ENCODE results near the gene ZC3H15.
"Not testable (repeated sequence)": the region's sequence is repeated elsewhere in the genome, so short reads cannot be mapped to it uniquely, and the experiment has no call there.

Gene ZC3H15

DNA sequence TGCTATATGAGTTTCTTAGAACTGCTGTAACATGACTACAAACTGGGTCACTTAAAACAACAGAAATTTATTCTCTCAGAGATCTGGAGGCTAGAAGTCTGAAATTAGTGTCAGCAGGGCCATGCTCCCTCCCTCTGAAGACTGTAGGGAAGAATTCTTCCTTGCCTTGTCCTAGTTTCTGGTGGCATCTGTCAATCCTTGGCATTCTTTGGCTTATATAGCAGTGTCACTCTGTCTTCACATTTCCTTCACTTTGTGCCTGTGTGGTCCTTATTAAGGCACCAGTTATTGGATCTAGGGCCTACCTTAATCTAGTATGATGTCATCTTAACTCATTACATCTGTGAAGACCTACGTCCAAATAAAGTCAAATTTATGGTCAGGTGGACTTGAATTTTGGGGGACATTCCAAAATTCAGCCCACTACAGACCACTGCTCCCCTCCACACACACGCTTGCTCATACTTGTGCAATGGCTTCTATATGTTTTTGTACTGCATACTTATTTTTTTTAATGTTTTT, 7.6 kb downstream of the ZC3H15 start:
- DNase-seq: no peak

DNA sequence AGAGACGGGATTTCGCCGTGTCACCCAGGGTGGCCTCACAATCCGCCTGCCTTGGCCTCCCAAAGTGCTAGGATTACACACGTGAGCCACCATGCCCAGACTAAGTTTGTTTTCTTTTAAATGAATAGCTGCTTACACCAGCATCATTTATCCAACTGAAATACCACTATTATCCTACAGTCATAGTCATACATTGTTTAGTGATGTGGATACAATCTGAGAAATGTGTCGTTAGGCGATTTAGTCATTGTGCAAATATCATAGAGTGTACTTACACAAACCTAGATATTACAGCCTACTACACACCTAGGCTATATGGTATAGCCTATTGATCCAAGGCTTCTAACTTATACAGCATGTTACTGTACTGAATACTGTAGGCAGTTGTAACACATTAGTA, 10.3 kb downstream of the ZC3H15 start:
- no peak for DNase-seq

GRCh38 chr2:186497928-186498327, 11.9 kb downstream of the ZC3H15 start:
- DNase-seq: no peak

DNA sequence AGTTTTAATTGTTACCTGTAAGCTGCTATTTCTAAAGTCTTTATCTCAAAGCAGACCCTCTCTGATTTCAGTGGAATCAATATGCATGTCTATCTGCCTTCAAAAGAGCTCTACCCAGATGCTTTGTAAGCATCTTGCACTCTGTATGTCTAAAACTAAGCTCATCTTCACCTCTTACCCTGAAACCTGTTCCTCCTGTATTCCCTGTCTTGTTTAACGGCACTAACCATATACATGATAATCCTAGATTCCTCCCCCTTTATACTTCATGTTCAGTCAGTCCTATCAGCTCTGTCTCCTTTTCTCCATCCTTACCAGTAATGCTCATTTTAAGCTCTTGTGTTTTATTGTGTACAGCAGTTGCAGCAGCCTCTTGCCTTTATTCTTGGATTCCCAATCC, 12.8 kb downstream of the ZC3H15 start:
- no peak for DNase-seq

- no peak for DNase-seq
Observed at GRCh38 chr2:186503827-186504606, 18.0 kb downstream of the ZC3H15 start.

DNA sequence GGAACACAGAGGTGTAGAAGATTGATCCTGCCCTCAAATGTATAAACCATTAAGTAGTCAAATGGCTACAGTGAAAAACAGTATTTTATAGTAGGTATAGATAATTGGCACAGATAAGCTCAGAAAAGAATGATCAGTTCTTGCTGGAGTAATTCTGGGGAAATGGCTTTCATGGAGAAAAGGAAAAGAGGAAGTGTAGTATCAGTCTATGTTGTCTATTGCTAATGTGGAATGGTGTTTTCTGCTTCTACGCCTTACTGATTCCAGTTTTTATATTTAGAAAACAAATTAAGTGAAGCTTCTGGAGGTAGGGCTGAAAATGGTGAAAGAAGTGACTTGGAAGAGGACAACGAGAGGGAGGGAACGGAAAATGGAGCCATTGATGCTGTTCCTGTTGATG, 22.2 kb downstream of the ZC3H15 start:
- no peak for DNase-seq

- no peak for DNase-seq
Observed at GRCh38 chr2:186515376-186515775, 29.3 kb downstream of the ZC3H15 start.

DNA sequence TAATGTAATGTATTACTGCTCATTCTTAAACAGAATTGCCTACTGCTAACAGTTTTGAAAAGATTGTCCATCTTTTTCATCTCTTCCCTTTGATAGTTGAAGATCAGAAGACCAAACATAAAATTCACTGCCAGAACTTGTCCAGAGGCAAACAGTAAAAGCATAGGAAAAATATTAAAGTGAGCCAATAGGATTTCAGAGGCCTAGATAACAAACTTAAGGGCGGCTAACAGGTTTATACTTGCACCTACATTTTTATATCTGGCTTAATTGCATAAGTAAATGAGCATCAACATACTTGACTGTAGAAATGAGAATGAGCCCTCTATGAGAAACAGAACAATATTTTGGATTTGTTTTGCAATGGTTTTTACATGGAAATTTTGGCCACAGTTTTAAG, 30.3 kb downstream of the ZC3H15 start:
- DNase-seq: no peak

- DNase-seq: no peak
Observed at GRCh38 chr2:186517090-186517489, 31.0 kb downstream of the ZC3H15 start.

GRCh38 chr2:186518291-186518690, 32.2 kb downstream of the ZC3H15 start:
- no peak for DNase-seq

DNA sequence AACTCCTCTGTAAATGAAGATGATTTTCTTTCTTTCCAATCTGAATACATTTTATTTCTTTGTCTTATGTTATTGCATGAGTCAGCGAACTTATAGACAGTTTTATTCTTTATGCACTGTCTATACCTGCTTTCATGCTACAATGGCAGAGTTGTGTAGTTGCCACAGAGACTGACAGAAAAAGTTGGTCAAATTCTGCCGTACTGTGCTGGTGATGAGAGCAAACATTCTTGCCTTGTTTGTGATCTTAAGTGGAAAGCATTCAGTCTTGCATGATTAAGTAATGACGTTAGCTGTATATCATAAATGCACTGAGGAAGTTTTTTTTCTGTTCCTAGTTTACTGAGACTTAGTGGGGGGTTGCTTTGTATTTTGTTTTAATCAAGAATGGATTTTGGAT, 32.9 kb downstream of the ZC3H15 start:
- no peak for DNase-seq

- not testable (repeated sequence) for DNase-seq
Observed at GRCh38 chr2:186521570-186522153, 35.6 kb downstream of the ZC3H15 start.

DNA sequence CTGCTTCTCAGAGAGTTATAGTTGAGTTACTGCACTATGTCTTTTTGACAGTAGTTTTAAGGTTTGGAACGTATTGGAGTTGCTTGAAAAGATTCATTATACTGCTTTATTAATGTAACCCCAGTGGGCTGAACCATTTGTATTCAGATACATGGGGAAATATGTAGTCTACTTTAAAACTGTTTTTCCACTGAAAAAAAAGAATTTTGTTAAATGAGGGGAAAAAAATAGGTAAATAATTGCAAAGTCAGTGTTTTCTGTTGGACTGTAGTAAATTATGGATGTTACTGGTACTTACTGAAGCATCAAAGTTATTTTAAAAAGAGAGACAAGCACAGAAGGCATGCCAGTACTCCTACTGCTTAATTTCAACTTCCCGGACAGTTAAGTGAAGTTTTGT, 36.4 kb downstream of the ZC3H15 start:
- no peak for DNase-seq

- DNase-seq: no peak
Observed at GRCh38 chr2:186523791-186524190, 37.7 kb downstream of the ZC3H15 start.

DNA sequence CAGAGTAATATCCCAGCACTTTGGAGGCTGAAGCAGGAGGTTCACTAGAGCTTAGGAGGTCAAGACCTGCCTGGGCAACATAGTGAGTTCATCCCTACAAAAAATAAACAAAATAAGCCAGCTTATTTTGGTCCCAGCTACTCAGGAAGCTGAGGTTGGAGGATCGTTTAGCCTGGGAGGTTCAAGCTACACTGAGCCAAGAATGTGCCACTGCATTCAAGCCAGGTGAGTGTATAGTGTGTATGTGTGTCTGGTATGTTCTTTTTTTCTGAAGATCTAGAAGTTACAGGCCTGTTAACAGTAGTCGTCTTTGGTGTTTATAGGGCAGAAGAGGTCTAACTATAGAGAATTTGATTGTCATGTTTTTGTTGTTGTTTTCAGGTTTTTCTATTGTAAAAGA, 40.2 kb downstream of the ZC3H15 start:
- no peak for DNase-seq

- no peak for DNase-seq
Observed at GRCh38 chr2:186530314-186530713, 44.3 kb downstream of the ZC3H15 start.

DNA sequence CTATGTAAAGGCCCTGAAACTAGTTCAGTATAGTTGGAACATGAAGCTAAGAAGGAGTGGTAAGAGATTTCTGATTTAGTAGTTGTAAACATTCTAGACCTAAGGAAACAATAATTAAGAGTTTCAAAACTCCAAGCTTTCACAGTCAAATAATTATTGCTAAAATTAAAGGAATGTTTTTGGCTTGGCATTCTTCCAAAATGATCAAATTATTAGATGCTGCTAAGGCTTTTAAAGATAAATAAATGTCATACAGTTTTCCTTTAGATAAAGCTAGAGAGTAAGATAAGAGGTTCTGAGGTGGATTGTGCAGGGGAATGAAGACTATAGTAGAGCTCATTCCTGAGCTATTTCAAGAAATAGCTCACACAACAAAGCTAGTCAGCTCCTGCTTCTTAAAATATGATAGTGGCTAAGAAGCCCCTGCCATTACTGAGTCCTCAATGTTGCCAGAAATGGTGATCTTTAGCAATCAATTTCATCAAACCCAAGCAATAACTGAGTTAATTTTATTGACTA, 45.3 kb downstream of the ZC3H15 start:
- no peak for DNase-seq

- DNase-seq: no peak
Observed at GRCh38 chr2:186532891-186533290, 46.8 kb downstream of the ZC3H15 start.

DNA sequence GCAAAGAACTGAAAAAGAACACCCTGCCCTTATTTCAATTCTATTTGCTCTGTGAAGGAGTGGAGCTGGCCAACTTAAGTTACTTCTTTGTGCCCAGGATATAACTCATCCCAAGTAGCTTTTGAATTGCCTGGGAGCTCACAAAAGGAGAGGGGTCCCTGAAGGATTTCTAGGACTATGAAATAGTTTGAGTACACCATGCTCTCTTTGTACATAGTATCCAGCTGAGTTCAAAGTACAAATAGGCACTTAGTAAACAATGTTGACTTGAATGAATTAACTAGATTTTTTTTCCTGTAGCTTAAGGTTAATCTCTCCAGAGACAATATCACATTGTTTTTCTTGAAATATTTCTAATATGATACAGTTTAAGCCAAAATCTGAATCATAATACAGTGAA, 47.7 kb downstream of the ZC3H15 start:
- DNase-seq: no peak

GRCh38 chr2:186534406-186534805, 48.3 kb downstream of the ZC3H15 start:
- no peak for DNase-seq

- no peak for DNase-seq
Observed at GRCh38 chr2:186535861-186536260, 49.8 kb downstream of the ZC3H15 start.

GRCh38 chr2:186537019-186537418, 51.0 kb downstream of the ZC3H15 start:
- DNase-seq: no peak

DNA sequence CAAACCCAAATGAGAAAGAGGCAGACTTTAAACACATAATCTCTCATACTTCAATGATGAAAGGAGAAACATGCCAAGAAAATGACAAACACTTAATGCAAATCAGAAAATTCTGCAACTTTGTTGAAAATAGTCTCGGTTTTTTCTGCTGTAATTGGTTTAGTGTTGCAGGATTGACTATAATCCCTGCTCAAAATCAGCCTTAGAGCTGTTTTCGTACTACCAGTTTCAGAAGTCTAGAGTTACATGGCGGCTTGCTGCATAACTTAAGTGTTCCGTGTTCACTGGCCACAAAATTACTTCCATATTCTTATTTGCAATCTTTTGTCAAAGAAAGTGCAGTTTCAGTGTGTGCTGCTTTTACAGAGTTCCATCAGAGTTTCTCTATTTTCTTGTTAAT, 54.9 kb downstream of the ZC3H15 start:
- no peak for DNase-seq

All from amygdala (tissue), 56 donors.